GM18868 (cell line): Measurements from ENCODE around the gene DYNAP.

Source experiments
- ATAC-seq: cut with Tn5 transposase; IDR thresholded peaks from one replicate; pipeline ENCODE4 v1.9.1; 2021; ENCODE audit warnings: mild to moderate bottlenecking, moderate library complexity; ENCODE audit not compliant: unreplicated experiment

The DYNAP gene

GRCh38 chr18:54630963-54631362 is 39.9 kb downstream of the DYNAP start:
- ATAC-seq = no peak

- ATAC-seq = no peak
These were observed 45.2 kb downstream of the DYNAP start for GRCh38 chr18:54636217-54636616.

- no peak for ATAC-seq
These were observed 50.7 kb downstream of the DYNAP start for GRCh38 chr18:54641734-54642133.

GRCh38 chr18:54647176-54647575 is 56.1 kb downstream of the DYNAP start:
- ATAC-seq = no peak
